ENCODE measurements around the gene CDCP1.

The CDCP1 gene

GRCh38 chr3:45106874-45107273 is 39.3 kb downstream of the CDCP1 start:
- DNase-seq: no peak

- DNase-seq: peak; percentile 64
Observed at GRCh38 chr3:45105855-45106671, 40.1 kb downstream of the CDCP1 start.

GRCh38 chr3:45104715-45105711 is 41.2 kb downstream of the CDCP1 start:
- DNase-seq: no peak

GRCh38 chr3:45103753-45104714 is 42.1 kb downstream of the CDCP1 start:
- DNase-seq: no peak

GRCh38 chr3:45103334-45103733 is 42.8 kb downstream of the CDCP1 start:
- DNase-seq: no peak

- no peak for DNase-seq
Observed at GRCh38 chr3:45100981-45101407, 45.2 kb downstream of the CDCP1 start.

- no peak for DNase-seq
Observed at GRCh38 chr3:45098310-45098709, 47.9 kb downstream of the CDCP1 start.

- no peak for DNase-seq
Observed at GRCh38 chr3:45097296-45097883, 48.8 kb downstream of the CDCP1 start.

GRCh38 chr3:45095916-45096526 is 50.2 kb downstream of the CDCP1 start:
- no peak for DNase-seq

- no peak for DNase-seq
Observed at GRCh38 chr3:45093176-45093575, 53.0 kb downstream of the CDCP1 start.

- no peak for DNase-seq
Observed at GRCh38 chr3:45092132-45093031, 53.8 kb downstream of the CDCP1 start.

- DNase-seq: no peak
Observed at GRCh38 chr3:45090855-45091254, 55.3 kb downstream of the CDCP1 start.

GRCh38 chr3:45088543-45089358 is 57.4 kb downstream of the CDCP1 start:
- no peak for DNase-seq

- no peak for DNase-seq
Observed at GRCh38 chr3:45087155-45087554, 59.0 kb downstream of the CDCP1 start.

GRCh38 chr3:45084820-45085816 is 61.1 kb downstream of the CDCP1 start:
- DNase-seq: no peak

GRCh38 chr3:45084361-45084760 is 61.8 kb downstream of the CDCP1 start:
- DNase-seq: no peak

GRCh38 chr3:45083023-45083422 is 63.2 kb downstream of the CDCP1 start:
- DNase-seq: no peak

- no peak for DNase-seq
Observed at GRCh38 chr3:45082142-45082538, 64.0 kb downstream of the CDCP1 start.

Measured in CD4-positive, alpha-beta T cell treated with Interleukin-10 for 1 hour (primary cell).